ENCODE measurements around the gene DDX39A. TPM values are rescaled to one million over a fixed set of nuclear protein-coding genes. Genes with fewer than 3 reads are reported as not detected.
A peak's percentile ranks its signal among the peaks of the same experiment; 100 is the strongest.

The DDX39A gene
- total RNA-seq, 1 experiment from 2014 or later = 92.4 TPM

GRCh38 chr19:14450876-14451275 lies 31.7 kb upstream of the DDX39A start:
- H3K4me3 ChIP-seq (ENCODE audit: low read length) = no peak overlapping the region
- H3K27ac ChIP-seq (ENCODE audit: low read length) = no peak overlapping the region
- peaks cover 32% of the 10 kb centered on the region for H3K36me3 ChIP-seq (ENCODE audit: insufficient read depth, low read length)
- H3K9me2 ChIP-seq (replicated peaks; ENCODE audit: insufficient read depth, low read length) = no peaks in the 10 kb centered on the region
- no peak for DNase-seq
- no peaks in the 10 kb centered on the region for H3K4me1 ChIP-seq (ENCODE audit: low read length)
- 0 out of 2 replicates have a peak, but pooled peaks cover 7% of the 10 kb centered on the region for H4K20me1 ChIP-seq (ENCODE audit: insufficient read depth, low read depth, low read length)
- no peaks in the 10 kb centered on the region for H3K79me2 ChIP-seq (ENCODE audit: low read length)
- H2AFZ ChIP-seq (ENCODE audit: low read length) = no peak overlapping the region
- no peaks in the 10 kb centered on the region for H3K27me3 ChIP-seq (ENCODE audit: low read length)
- no peak overlapping the region for H3K4me2 ChIP-seq (ENCODE audit: low read depth, low read length, poor library complexity, severe bottlenecking)
- H3K9ac ChIP-seq (ENCODE audit: low read length) = no peak overlapping the region
- H3K9me3 ChIP-seq (ENCODE audit: low read length) = no peaks in the 10 kb centered on the region

DNA sequence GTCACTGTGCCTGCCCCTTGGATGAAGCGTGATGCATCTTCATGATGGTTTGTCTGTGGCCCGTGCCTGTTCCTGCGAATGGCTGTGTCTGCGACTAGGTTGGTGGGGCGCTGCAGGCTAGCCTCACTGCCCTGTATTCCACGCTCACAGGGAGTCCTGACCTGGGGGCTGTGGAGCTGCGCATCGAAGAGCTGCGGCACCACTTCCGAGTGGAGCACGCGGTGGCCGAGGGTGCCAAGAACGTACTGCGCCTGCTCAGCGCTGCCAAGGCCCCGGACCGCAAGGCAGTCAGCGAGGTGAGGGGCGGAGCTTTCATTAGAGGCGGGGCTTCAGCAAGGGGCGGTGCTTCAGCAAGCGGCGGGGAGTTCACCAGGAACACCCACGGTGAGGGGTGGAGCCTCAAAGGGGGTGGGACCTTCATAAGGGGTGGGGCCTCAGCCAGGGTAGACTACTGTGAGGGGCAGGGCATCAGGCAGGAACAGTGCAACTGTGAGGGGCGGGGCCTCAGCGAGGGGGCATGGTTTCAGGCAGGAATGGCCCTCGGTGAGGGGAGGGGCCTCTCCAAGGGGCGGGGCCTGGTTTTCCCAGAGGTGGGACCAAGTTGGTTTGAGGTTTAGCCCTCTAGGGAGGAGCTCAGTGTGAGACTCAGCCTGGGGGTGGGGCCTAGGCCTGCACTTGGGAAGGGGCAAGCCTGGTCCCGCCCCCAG lies 31.2 kb upstream of the DDX39A start:
- Histone ChIP-seq H3K79me2 (ENCODE audit: low read length) (no peaks in the 10 kb centered on the region), H3K4me2 (ENCODE audit: low read depth, low read length, poor library complexity, severe bottlenecking) (no peak overlapping the region), H3K36me3 (ENCODE audit: insufficient read depth, low read length) (peaks cover 32% of the 10 kb centered on the region), H3K27me3 (ENCODE audit: low read length) (no peaks in the 10 kb centered on the region), H3K9me3 (ENCODE audit: low read length) (no peaks in the 10 kb centered on the region), H3K4me3 (ENCODE audit: low read length) (no peak overlapping the region), H3K4me1 (ENCODE audit: low read length) (no peaks in the 10 kb centered on the region), H4K20me1 (ENCODE audit: insufficient read depth, low read depth, low read length) (0 out of 2 replicates have a peak, but pooled peaks cover 7% of the 10 kb centered on the region), H3K9ac (ENCODE audit: low read length) (no peak overlapping the region), H3K27ac (ENCODE audit: low read length) (no peak overlapping the region), H2AFZ (ENCODE audit: low read length) (no peak overlapping the region), H3K9me2 (replicated peaks; ENCODE audit: insufficient read depth, low read length) (no peaks in the 10 kb centered on the region)
- peak; percentile 94 for DNase-seq

GRCh38 chr19:14449321-14449720 lies 30.2 kb upstream of the DDX39A start:
- H4K20me1 ChIP-seq (ENCODE audit: insufficient read depth, low read depth, low read length) = 0 out of 2 replicates have a peak, but pooled peaks cover 7% of the 10 kb centered on the region
- DNase-seq = no peak
- no peak overlapping the region for H2AFZ ChIP-seq (ENCODE audit: low read length)
- peaks cover 33% of the 10 kb centered on the region for H3K36me3 ChIP-seq (ENCODE audit: insufficient read depth, low read length)
- H3K79me2 ChIP-seq (ENCODE audit: low read length) = no peaks in the 10 kb centered on the region
- H3K4me3 ChIP-seq (ENCODE audit: low read length) = no peak overlapping the region
- no peak overlapping the region for H3K4me2 ChIP-seq (ENCODE audit: low read depth, low read length, poor library complexity, severe bottlenecking)
- H3K27me3 ChIP-seq (ENCODE audit: low read length) = no peaks in the 10 kb centered on the region
- no peaks in the 10 kb centered on the region for H3K9me2 ChIP-seq (replicated peaks; ENCODE audit: insufficient read depth, low read length)
- no peak overlapping the region for H3K27ac ChIP-seq (ENCODE audit: low read length)
- H3K4me1 ChIP-seq (ENCODE audit: low read length) = no peaks in the 10 kb centered on the region
- no peak overlapping the region for H3K9ac ChIP-seq (ENCODE audit: low read length)
- no peaks in the 10 kb centered on the region for H3K9me3 ChIP-seq (ENCODE audit: low read length)

DNA sequence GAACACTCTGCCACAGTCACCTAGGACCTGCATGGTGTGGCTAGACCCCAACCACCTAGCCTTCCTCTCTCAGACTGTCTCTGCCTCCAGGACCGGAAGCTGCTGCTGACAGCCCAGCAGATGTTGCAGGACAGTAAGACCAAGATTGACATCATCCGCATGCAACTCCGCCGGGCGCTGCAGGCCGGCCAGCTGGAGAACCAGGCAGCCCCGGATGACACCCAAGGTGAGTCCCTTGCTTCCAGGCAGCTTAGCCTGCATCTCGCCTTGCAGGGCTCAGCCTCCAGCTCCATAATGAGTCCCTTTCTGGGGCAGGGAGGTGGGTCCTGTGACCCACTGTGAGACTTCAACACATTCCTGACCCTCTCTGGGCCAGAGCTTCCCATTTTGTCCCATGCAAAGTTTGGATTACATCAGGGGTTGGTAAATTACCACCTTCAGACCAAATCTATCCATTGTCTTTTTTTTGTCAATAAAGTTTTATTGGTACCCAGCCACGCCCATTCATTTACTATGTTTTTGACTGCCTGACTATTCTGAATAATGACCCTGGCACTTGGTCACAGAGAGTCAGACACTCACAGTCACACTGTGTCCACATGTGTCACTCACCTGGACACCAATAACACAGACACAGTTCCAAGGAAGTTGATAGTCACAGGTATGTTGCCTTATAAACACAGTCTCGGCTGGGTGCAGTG lies 27.3 kb upstream of the DDX39A start:
- DNase-seq = no peak
- no peaks in the 10 kb centered on the region for H3K9me3 ChIP-seq (ENCODE audit: low read length)
- no peaks in the 10 kb centered on the region for H3K27me3 ChIP-seq (ENCODE audit: low read length)

DNA sequence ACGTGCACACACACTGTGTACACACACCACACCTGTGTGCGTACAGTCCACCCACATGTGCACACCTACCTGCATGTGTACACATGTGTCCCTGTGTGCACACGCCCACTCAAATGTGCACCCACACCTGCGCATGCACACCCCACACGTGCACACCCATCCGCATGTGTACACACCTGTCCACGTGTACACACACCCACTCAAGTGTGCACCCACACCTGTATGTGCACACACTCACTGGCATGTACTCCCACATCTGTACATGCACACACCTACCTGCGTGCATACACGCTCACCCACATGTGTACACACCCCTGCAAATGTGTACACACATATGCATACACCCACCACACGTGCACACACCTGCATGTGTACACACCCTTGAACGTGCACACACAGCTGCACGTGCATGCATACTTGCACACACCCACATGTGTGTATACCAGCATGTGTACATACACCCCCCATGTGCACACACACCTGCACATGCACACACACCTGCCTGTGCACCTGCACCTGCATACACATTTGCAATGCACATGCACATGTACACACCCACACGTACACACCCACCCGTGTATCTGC lies 24.6 kb upstream of the DDX39A start:
- Histone ChIP-seq H3K36me3 (ENCODE audit: insufficient read depth, low read length) (peaks cover 35% of the 10 kb centered on the region), H4K20me1 (ENCODE audit: insufficient read depth, low read depth, low read length) (no peaks in the 10 kb centered on the region), H3K27ac (ENCODE audit: low read length) (no peak overlapping the region), H3K4me2 (ENCODE audit: low read depth, low read length, poor library complexity, severe bottlenecking) (no peak overlapping the region), H3K9me2 (replicated peaks; ENCODE audit: insufficient read depth, low read length) (no peaks in the 10 kb centered on the region), H3K27me3 (ENCODE audit: low read length) (no peaks in the 10 kb centered on the region), H3K79me2 (ENCODE audit: low read length) (peaks cover 29% of the 10 kb centered on the region), H3K9ac (ENCODE audit: low read length) (no peak overlapping the region), H2AFZ (ENCODE audit: low read length) (no peak overlapping the region), H3K4me3 (ENCODE audit: low read length) (no peak overlapping the region), H3K9me3 (ENCODE audit: low read length) (no peaks in the 10 kb centered on the region), H3K4me1 (ENCODE audit: low read length) (peaks cover 22% of the 10 kb centered on the region)
- no peak for DNase-seq

More for the DNA sequence above, 27.3 kb upstream of the DDX39A start:
- no peaks in the 10 kb centered on the region for H3K9me2 ChIP-seq (replicated peaks; ENCODE audit: insufficient read depth, low read length)
- no peak overlapping the region for H3K27ac ChIP-seq (ENCODE audit: low read length)
- no peak overlapping the region for H2AFZ ChIP-seq (ENCODE audit: low read length)
- no peaks in the 10 kb centered on the region for H3K4me1 ChIP-seq (ENCODE audit: low read length)
- no peak overlapping the region for H3K4me2 ChIP-seq (ENCODE audit: low read depth, low read length, poor library complexity, severe bottlenecking)
- H4K20me1 ChIP-seq (ENCODE audit: insufficient read depth, low read depth, low read length) = 0 out of 2 replicates have a peak, but pooled peaks cover 7% of the 10 kb centered on the region
- peaks cover 5% of the 10 kb centered on the region; the same call in 1 of the 2 replicates for H3K79me2 ChIP-seq (ENCODE audit: low read length)
- peaks cover 46% of the 10 kb centered on the region for H3K36me3 ChIP-seq (ENCODE audit: insufficient read depth, low read length)
- H3K9ac ChIP-seq (ENCODE audit: low read length) = no peak overlapping the region
- H3K4me3 ChIP-seq (ENCODE audit: low read length) = no peak overlapping the region

DNA sequence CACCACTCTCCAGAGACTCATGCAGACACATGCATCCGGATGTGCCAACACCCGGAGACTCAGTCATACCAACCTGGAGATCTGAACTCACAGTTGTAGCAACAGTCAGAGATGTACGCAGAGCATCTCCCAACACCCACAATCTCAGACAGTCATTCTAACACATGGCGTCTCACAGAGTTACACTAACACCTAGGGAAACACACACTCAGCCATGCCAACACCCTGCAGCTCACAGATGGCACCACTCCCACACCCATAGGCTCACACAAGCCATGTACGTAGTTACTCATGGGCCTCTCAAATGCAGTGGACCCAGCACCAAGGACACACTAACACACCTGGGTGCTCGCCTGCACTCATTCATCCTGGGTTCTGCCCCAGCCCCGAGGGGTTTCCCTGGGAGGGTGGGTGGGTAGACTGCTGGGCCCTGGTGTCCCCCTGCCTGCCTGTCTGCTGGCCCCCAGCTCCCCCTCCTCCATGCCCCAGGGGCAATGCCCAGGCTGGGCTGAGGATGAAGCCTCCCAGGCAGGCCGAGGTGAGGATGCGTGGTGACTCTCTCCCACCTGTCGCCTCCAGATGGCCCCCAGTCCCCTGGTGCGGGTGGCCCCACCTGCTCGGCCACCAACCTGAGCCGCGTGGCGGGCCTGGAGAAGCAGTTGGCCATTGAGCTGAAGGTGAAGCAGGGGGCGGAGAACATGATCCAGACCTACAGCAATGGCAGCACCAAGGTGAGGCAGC lies 23.9 kb upstream of the DDX39A start:
- no peak overlapping the region for H3K27ac ChIP-seq (ENCODE audit: low read length)
- no peak overlapping the region for H2AFZ ChIP-seq (ENCODE audit: low read length)
- no peak overlapping the region for H3K4me2 ChIP-seq (ENCODE audit: low read depth, low read length, poor library complexity, severe bottlenecking)
- H3K4me3 ChIP-seq (ENCODE audit: low read length) = no peak overlapping the region
- no peaks in the 10 kb centered on the region for H3K27me3 ChIP-seq (ENCODE audit: low read length)
- H4K20me1 ChIP-seq (ENCODE audit: insufficient read depth, low read depth, low read length) = no peaks in the 10 kb centered on the region
- H3K9ac ChIP-seq (ENCODE audit: low read length) = no peak overlapping the region
- H3K9me2 ChIP-seq (replicated peaks; ENCODE audit: insufficient read depth, low read length) = no peaks in the 10 kb centered on the region
- H3K36me3 ChIP-seq (ENCODE audit: insufficient read depth, low read length) = peaks cover 32% of the 10 kb centered on the region
- H3K79me2 ChIP-seq (ENCODE audit: low read length) = peaks cover 35% of the 10 kb centered on the region
- no peak for DNase-seq
- no peaks in the 10 kb centered on the region for H3K9me3 ChIP-seq (ENCODE audit: low read length)
- peaks cover 22% of the 10 kb centered on the region for H3K4me1 ChIP-seq (ENCODE audit: low read length)

GRCh38 chr19:14441041-14441938 lies 22.1 kb upstream of the DDX39A start:
- Histone ChIP-seq H2AFZ (ENCODE audit: low read length) (no peak overlapping the region), H3K9ac (ENCODE audit: low read length) (peak overlapping the region; percentile 78; the same call in 1 of the 2 replicates), H3K4me2 (ENCODE audit: low read depth, low read length, poor library complexity, severe bottlenecking) (peak overlapping the region; percentile 85), H3K9me2 (replicated peaks; ENCODE audit: insufficient read depth, low read length) (no peaks in the 10 kb centered on the region), H3K4me3 (ENCODE audit: low read length) (peak overlapping the region; percentile 72), H3K27me3 (ENCODE audit: low read length) (no peaks in the 10 kb centered on the region), H3K4me1 (ENCODE audit: low read length) (peaks cover 22% of the 10 kb centered on the region), H3K79me2 (ENCODE audit: low read length) (peaks cover 50% of the 10 kb centered on the region), H3K36me3 (ENCODE audit: insufficient read depth, low read length) (peaks cover 27% of the 10 kb centered on the region), H3K27ac (ENCODE audit: low read length) (no peak overlapping the region; the same call in 1 of the 2 replicates), H3K9me3 (ENCODE audit: low read length) (no peaks in the 10 kb centered on the region), H4K20me1 (ENCODE audit: insufficient read depth, low read depth, low read length) (no peaks in the 10 kb centered on the region)
- DNase-seq = no peak
